SH-SY5Y (cell line): ENCODE results near the gene VTCN1.

Experiments
- GATA2 ChIP-seq: IDR thresholded peaks from 2 replicates; pipeline ENCODE4 v1.6.1; 2011; ENCODE audit warnings: mild to moderate bottlenecking, low read depth, low read length
- GATA3 ChIP-seq: IDR thresholded peaks from 2 replicates; pipeline ENCODE4 v1.6.1; 2011; ENCODE audit warnings: low read depth, mild to moderate bottlenecking, low read length, moderate library complexity

DNA sequence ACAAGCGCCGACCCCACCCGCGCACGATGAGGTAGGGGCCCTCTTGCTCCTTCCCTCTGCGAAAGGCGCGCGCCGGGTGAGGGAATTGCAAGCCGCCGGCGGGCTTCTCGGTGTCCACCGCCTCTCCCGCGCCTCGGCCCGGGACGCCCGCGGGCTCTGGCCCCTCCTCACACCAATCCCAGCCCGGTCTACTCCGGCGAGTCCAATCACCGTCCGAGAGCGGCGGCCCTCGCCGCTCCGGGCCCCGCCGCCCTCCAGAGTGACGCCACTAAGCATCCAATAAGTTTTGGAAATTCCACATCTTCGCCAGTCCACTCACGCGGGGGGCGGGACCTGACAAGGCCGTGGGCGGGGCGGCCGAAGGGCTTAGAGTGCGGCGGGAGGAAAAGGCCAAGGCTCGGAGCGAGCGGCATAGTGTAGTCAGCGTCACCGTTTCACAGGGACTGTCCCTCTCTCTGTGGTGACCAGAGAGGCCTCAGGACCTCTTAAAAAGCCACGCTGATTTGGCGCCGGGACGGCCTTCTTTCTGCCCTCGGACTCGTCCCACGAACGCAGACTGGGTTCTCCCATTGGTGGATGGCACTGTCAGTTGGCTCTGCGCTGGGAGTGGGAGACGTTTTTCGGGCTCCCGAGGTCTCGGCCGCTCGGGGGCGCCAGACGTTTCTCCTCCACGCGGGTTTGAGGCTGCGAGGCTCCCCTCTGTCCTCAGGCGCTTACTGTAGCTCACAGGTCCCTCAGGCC, 89.0 kb downstream of the VTCN1 start, which contains the start of gene TRIM45:
- TF ChIP-seq GATA2 (no peak), GATA3 (no peak)
